ENCODE measurements around the gene ELL2.

- no peak for TF ChIP-seq TAF1 (IDR thresholded peaks at IDR 0.05; ENCODE audit: low read depth, low read length)
- TF ChIP-seq POLR2A (IDR thresholded peaks at IDR 0.05; ENCODE audit: low read depth, low read length), result no peak
- no peak for TF ChIP-seq SPI1 (IDR thresholded peaks at IDR 0.05; ENCODE audit: low read depth, low read length)
- no peak for TF ChIP-seq POLR2AphosphoS5 (IDR thresholded peaks at IDR 0.05; ENCODE audit: low read depth, low read length)
- no peak for TF ChIP-seq POU2F2 (IDR thresholded peaks at IDR 0.05; ENCODE audit: low read depth, low read length)
- TF ChIP-seq PAX5 (IDR thresholded peaks at IDR 0.05; ENCODE audit: insufficient read depth, low read length, severe bottlenecking), result no peak
Measured at GRCh38 chr5:95904827-95905226, 56.8 kb downstream of the ELL2 start.
